Panc1 (cell line): ENCODE data around the gene LMLN.

Source experiments
- CTCF ChIP-seq: fragments of 450-650 bp; IDR thresholded peaks from 2 replicates; pipeline ENCODE4 v1.5.1; 2017; ENCODE audit warnings: mild to moderate bottlenecking
- POLR2AphosphoS5 ChIP-seq: IDR thresholded peaks from 2 replicates; pipeline ENCODE4 v1.6.1; 2012; ENCODE audit warnings: mild to moderate bottlenecking, low read depth, low read length, moderate library complexity

- TF ChIP-seq CTCF (no peak), POLR2AphosphoS5 (no peak)
Measured at GRCh38 chr3:197983076-197983475, 23.1 kb downstream of the LMLN start.
